ENCODE data around the gene GARIN6. TPM values are rescaled to one million over a fixed set of nuclear protein-coding genes. Genes with fewer than 3 reads are reported as not detected.

The GARIN6 gene
- total RNA-seq, 1 donor from 2014 or later, result not detected

DNA sequence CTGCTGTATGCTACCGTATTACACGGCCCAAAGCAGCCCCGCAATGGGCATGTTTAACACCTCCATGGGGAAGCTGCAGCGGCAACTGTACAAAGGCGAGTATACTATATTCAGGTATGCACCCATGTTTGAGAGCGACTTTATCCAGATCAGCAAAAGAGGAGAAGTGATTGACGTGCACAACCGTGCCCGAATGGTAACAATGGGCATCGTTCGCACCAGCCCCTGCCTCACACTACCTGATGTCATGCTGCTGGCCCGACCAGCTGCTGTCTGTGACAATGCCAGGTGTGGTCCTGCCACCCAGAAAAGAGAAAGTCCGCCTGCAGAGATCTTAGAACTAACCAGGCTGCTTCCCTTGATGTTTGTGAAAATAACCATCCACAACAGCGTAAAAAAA lies 630 bp downstream of the GARIN6 start:
- DNase-seq (ENCODE audit: low read depth) (no peak), FAIRE-seq (no peak)
- Histone ChIP-seq H3K27me3 (ENCODE audit: control insufficient read depth, insufficient read depth, low read length) (no peaks in the 10 kb centered on the region), H3K4me3 (ENCODE audit: low read depth, low read length) (no peak overlapping the region), H3K36me3 (ENCODE audit: control insufficient read depth, insufficient read depth, low read length) (no peaks in the 10 kb centered on the region)
- TF ChIP-seq, protein P1, sequence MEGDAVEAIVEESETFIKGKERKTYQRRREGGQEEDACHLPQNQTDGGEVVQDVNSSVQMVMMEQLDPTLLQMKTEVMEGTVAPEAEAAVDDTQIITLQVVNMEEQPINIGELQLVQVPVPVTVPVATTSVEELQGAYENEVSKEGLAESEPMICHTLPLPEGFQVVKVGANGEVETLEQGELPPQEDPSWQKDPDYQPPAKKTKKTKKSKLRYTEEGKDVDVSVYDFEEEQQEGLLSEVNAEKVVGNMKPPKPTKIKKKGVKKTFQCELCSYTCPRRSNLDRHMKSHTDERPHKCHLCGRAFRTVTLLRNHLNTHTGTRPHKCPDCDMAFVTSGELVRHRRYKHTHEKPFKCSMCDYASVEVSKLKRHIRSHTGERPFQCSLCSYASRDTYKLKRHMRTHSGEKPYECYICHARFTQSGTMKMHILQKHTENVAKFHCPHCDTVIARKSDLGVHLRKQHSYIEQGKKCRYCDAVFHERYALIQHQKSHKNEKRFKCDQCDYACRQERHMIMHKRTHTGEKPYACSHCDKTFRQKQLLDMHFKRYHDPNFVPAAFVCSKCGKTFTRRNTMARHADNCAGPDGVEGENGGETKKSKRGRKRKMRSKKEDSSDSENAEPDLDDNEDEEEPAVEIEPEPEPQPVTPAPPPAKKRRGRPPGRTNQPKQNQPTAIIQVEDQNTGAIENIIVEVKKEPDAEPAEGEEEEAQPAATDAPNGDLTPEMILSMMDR (IDR thresholded peaks at IDR 0.05; ENCODE audit: insufficient read depth, low read length, severe bottlenecking), result no peak

DNA sequence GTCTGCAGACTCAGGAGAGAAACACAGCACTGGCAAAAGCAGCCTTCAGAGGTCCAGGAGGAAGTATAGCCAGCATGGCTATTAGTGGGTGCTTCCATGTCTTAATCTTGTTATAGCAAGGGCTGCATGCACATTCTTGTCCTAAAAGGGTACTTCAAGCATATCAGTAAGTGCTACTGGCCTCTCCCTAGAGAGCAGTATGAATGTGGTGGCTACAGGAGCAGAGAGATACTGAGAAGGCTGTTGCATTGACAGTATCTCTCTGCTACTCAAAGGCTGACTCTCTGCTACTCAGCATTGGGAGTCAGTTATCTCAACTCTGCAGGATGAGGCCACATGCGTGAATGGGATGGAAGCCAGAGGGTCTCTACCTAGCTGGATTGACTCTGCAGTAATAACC lies 2.0 kb downstream of the GARIN6 start:
- no peak for FAIRE-seq
- DNase-seq (ENCODE audit: low read depth), result no peak

DNA sequence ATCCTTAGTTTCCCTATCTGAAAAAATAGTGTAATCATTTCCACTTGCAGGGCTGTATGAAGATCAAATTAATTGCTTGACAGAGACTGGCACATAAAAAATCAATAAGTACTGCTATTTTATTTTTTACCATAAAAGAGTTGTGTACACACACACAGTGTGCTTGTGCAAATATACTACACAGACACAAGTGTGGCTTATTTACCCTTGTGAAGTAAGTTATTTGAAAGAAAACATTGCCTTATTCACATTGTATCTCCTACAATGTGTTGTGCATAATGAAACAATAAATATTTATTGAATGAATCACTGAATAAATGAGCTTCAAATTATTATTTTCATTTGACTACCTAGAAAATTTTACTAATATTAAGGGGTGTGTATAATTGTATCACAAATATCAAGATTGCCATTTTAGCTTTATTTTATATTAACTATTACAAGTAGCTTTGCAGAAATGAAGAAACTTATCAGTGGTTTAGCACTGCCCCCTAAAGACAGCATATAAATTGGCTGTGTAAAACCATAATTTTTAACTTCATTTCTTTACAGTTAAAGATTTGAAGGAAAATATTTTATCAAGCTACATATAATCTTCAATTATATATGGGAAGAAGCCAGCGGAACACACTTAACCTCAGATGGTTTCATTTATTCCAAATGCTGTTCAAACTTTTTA lies 11.3 kb downstream of the GARIN6 start:
- Histone ChIP-seq H3K27me3 (ENCODE audit: control insufficient read depth, insufficient read depth, low read length) (no peaks in the 10 kb centered on the region), H3K36me3 (ENCODE audit: control insufficient read depth, insufficient read depth, low read length) (no peaks in the 10 kb centered on the region), H3K4me3 (ENCODE audit: low read depth, low read length) (no peak overlapping the region)
- FAIRE-seq (no peak), DNase-seq (ENCODE audit: low read depth) (peak; percentile 7)
- TF ChIP-seq, protein P1 (IDR thresholded peaks at IDR 0.05; ENCODE audit: insufficient read depth, low read length, severe bottlenecking), result no peak

More for the DNA sequence above, 2.0 kb downstream of the GARIN6 start:
- H3K27me3 ChIP-seq (ENCODE audit: control insufficient read depth, insufficient read depth, low read length), result no peaks in the 10 kb centered on the region
- no peaks in the 10 kb centered on the region for H3K36me3 ChIP-seq (ENCODE audit: control insufficient read depth, insufficient read depth, low read length)
- H3K4me3 ChIP-seq (ENCODE audit: low read depth, low read length), result no peak overlapping the region
- TF ChIP-seq, protein P1 (IDR thresholded peaks at IDR 0.05; ENCODE audit: insufficient read depth, low read length, severe bottlenecking), result no peak

DNA sequence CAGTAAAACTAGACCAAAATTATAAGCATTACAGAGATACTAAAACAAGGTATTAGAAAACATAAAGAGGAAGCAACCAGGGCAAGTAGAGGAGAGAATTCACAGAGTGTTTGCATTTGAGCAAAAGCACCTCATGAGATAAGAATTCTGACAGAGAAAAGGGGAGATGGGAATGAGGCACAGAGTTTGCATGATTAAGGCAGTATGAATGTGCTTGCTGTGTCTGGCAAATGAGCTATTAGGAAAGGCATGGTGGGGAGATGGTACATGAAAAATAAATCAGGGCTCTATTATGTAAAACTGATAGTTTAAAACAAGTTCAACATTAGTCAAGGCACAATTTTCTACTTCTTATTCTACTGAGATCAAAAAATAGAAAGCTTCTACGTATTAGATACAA lies 23.1 kb downstream of the GARIN6 start:
- Histone ChIP-seq H3K36me3 (ENCODE audit: control insufficient read depth, insufficient read depth, low read length) (no peaks in the 10 kb centered on the region), H3K4me3 (ENCODE audit: low read depth, low read length) (no peak overlapping the region), H3K27me3 (ENCODE audit: control insufficient read depth, insufficient read depth, low read length) (no peaks in the 10 kb centered on the region)
- FAIRE-seq, result no peak
- DNase-seq (ENCODE audit: low read depth), result peak; percentile 15
- TF ChIP-seq, protein P1 (IDR thresholded peaks at IDR 0.05; ENCODE audit: insufficient read depth, low read length, severe bottlenecking), result no peak

DNA sequence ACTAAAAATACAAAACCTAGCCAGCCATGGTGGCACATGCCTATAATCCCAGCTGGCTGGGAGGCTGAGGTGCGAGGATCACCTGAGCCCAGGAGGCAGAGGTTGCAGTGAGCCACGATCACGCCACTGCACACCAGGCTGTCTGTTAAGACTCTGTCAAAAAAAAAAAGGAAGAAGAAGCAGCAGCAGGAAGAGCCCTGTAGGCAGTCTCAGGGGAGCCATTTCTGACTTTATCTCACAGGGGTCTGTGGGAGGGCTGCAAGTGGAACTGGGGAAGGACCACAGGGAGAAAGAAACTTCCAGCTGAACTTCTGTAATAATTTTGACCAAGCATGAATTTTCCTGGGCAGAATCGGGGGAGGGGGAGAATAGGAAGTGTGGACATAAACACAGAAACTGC lies 32.7 kb downstream of the GARIN6 start:
- no peak for FAIRE-seq
- TF ChIP-seq, protein P1 (IDR thresholded peaks at IDR 0.05; ENCODE audit: insufficient read depth, low read length, severe bottlenecking), result no peak
- DNase-seq (ENCODE audit: low read depth), result no peak
- Histone ChIP-seq H3K36me3 (ENCODE audit: control insufficient read depth, insufficient read depth, low read length) (no peaks in the 10 kb centered on the region), H3K27me3 (ENCODE audit: control insufficient read depth, insufficient read depth, low read length) (no peaks in the 10 kb centered on the region), H3K4me3 (ENCODE audit: low read depth, low read length) (no peak overlapping the region)

DNA sequence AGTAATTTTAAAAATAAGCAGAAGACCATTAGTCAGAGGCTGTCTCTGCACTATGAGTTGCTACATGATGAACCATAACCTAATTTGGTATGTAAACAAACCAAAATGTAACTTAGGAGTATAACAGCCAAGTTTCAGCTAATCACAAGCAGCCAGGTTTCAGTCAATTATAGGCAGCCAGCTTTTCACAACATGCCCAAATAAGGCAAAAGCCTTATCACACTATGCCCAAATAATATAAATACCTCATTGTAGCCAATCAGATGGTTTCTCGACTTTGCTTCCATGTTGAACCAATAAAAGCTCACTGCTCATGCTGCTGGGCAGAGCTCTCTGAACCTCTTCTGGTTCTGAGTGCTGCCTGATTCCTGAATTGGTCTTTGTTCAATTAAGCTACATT lies 38.6 kb downstream of the GARIN6 start:
- FAIRE-seq, result no peak
- Histone ChIP-seq H3K27me3 (ENCODE audit: control insufficient read depth, insufficient read depth, low read length) (no peaks in the 10 kb centered on the region), H3K36me3 (ENCODE audit: control insufficient read depth, insufficient read depth, low read length) (no peaks in the 10 kb centered on the region), H3K4me3 (ENCODE audit: low read depth, low read length) (no peak overlapping the region)
- DNase-seq (ENCODE audit: low read depth), result no peak
- TF ChIP-seq, protein P1 (IDR thresholded peaks at IDR 0.05; ENCODE audit: insufficient read depth, low read length, severe bottlenecking), result no peak
